Stimulated activated CD4-positive, alpha-beta T cell treated with anti-CD3 and anti-CD28 coated beads, Interleukin-1b, Interleukin-23, amount 100 ng/mL, for 48 hours (primary cell): ENCODE measurements around the gene SNTB2.
"Not testable (repeated sequence)": the region's sequence is repeated elsewhere in the genome, so short reads cannot be mapped to it uniquely, and the experiment has no call there.

ENCODE experiments used
- DNase-seq: peaks from one replicate; pipeline ENCODE4 v3.0.0-alpha.2; 2020

SNTB2 gene

DNA sequence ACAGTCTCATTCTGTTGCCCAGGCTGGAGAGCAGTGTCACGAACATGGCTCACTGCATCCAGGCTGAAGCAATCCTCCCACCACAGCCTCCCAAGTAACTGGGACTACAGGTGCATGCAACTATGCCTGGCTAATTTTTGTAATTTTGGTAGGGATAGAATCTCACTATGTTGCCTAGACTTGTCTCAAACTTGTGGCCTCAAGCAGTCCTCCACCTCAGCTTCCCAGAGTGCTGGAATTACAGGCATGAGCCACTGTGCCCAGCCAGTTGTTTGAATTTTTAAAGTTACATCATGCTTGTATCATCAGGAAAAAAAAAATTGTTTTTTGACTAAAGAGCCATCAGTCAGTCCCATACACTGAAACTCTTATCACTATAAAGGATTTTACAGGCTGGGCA is 107.1 kb downstream of the SNTB2 start:
- no peak for DNase-seq

DNA sequence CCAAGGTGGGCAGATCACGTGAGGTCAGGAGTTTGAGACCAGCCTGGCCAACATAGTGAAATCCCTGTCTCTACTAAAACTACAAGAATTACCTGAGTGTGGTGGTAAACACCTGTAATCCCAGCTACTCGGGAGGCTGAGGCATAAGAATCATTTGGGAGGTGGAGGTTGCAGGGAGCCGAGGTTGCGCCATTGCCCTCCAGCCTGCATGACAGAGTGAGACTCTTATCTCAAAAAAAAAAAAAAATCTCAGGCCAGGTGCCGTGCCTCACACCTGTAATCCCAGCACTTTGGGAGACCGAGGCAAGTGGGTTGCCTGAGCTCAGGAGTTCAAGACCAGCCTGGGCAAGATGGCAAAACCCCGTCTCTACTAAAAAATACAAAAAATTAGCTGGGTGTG is 109.8 kb downstream of the SNTB2 start:
- not testable (repeated sequence) for DNase-seq

DNA sequence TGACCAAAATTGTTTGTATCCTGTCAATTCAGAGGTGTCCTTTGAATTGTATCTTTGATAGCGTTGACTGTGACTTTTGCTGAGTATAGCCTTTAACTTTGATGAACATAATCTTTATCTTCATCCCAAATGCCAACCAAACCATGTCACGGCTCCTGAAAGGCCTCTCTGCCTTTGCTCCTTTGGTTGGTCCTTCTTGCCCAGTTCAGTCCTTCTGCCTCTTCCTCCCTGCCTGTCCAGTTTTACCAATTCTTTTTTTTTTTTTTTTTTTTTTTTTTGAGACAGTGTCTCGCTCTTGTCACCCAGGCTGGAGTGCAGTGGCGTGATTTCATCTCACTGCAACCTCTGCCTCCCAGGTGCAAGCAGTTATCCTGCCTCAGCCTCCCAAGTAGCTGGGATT is 111.3 kb downstream of the SNTB2 start:
- no peak for DNase-seq

DNA sequence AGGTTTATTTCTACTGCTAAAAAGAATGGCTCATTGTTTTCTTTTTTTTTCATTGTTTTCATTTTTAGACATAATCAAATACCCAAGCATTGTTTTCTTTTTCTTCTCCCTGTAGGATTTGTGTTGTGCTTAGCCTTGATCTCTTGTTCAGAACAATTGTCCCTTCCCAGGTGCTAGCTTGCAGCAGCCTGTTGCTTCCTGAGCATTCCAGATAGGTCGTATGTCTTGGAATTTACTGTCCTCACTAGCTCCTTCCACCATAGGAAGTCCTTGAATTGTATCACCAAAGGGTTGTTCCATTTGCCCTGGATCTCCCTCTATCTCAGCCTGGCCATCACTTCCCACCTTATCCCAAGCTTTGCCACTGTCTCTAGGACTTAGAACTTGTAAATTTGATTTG is 114.2 kb downstream of the SNTB2 start:
- DNase-seq = no peak

DNA sequence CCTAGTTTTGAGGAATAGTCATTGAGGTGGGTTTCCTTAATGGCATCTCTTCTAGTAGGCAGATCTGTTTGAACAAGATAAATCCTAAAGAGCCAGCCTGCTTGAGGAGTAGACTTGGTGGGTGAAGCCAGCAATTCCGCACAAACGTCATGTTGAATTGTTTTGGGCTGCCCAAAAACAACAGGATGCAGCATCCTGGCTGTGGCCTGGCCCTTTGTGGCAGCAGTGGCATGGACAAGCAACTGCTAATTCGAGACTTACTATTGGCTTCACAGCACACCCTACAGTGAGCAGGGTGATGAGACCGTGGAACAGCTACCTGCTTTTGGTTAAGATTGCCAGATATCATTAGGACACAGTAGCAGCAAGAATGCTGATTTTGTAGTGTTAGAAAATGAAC is 114.9 kb downstream of the SNTB2 start:
- DNase-seq = no peak

DNA sequence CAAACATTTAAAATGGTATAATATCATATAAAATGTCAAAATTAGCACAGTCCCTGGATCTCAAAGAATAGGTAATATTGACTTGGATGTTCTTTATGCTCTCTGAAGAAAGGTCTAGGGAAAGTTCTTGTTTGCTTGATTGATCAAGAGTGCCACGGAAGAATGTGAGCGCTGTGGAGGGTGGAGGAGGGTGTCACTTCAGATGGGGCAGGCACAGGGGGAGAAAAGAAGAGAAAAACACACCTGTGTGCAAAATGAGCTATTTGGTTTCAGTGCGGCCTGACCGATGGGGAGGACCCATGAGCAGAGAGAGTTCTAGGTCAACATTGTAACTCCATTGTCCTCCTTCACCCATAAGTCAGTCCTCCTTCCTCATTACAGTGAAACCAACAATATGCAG is 115.3 kb downstream of the SNTB2 start:
- no peak for DNase-seq

DNA sequence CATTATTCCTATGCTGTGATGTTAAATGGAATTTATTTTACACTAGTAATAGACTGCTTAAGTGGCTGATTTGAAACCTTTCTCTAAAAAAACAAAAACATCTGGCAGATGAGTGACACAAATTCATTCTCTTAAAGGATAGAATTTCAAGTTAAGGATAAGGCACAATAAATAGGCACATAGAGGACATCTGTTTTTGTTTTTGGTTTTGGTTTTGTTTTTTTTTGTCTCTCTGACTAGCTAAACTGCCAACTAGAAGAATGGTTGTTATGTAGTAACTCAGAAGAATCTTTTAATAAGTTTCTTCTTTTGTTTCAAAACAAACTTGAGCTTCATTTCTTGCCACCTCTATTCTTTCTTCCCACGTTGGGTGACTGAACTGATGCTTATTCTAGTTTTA is 119.1 kb downstream of the SNTB2 start:
- DNase-seq = no peak

DNA sequence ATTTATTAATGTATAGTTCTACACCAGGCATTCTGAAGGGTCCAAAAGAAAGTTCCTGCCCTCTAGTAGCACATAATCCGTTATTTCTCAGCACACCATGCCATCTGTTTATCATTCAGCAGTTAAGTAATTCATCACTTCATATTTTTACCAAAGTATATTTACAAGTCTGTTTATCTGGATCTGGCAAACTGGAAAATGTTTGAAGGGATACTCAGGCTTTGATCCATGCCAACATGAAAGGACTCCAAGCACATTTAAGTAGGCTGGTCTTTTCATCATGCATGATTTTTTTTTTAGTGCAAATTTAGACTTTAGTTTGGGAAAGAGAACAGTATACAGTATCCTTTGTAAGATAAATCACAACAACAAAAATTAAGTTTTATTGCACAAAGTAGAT is 120.1 kb downstream of the SNTB2 start:
- DNase-seq = no peak

DNA sequence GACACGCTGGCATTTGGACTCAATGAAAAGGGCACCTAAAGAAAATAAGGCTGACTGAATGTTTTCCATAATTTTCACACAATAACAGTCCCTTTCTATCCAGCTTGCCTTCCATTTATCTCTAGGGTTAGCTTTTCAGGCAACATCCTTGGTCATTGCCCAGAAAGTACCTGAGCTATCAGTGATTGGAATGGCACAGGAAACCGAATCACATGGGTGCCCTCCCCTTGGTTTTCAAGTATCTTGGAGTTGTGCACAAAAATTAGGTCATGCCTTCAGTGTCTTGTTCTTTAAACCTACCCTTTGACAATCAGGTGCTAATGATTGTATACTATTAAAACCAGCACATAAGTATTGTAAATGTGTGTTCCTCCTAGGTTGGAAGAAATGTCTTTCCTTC is 120.9 kb downstream of the SNTB2 start:
- no peak for DNase-seq

DNA sequence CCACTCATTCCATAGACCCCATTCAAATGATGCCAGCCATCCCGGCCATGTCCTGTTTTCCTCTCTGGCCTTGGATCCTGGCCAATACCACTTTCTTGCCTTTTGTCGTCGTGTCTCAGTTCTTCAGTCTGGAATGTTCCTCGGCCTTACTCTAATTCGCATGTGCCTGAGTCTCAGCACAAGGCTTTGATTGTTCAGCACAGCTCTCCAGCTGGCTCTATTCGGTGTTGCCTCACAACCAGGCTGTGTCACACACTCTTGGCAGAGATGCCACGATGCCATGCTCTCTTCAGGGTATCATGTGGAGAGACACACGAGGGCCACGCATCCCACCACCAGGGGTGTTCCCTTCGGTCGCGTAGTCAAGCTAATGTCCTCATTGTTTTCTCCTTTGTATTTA is 122.4 kb downstream of the SNTB2 start:
- DNase-seq = no peak

DNA sequence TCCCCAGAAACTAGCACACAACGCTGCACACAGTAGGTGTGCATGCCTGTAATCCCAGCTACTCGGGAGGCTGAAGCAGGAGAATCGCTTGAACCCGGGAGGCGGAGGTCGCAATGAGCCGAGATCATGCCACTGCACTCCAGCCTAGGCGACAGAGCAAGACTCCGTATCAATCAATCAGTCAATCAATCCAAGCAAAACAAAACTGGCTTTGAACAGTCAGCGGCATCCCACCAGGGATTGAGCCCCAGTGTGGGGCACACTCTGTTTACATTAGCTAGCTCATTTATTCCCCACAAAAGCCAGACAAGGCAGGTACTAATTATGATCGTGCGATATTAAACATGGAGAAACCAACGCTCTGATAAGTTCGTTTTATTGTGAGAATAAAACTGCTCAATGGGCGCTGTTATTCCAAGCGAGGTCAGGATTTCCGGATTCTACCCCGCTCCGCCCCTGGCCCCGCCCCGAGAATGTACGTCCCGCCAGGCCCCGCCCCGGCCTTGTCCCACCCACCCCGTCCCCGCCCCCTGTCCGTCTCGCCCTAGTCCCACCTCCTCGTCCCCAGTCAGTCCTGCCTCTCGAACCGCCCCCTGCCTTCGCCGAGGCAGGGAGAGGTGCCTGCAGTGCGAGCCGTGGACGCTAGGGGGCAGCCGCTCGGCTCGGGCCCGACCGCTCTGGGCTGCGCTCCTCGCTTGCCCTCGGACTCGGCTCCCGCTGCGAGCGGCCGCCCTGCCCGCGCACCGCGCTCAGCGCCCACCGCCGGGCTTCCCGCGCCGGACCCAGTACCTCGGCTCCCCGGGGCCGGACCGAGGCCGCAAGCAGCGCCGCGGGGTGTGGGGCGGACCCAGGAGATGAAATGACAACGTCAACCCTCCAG is 123.9 kb downstream of the SNTB2 start, which contains the start of gene VPS4A:
TSS of gene VPS4A (plus strand) at position 698 of the 880 bp plus-strand sequence. CDS start at position 860, 162 bp downstream.
- peak; percentile 96 for DNase-seq

DNA sequence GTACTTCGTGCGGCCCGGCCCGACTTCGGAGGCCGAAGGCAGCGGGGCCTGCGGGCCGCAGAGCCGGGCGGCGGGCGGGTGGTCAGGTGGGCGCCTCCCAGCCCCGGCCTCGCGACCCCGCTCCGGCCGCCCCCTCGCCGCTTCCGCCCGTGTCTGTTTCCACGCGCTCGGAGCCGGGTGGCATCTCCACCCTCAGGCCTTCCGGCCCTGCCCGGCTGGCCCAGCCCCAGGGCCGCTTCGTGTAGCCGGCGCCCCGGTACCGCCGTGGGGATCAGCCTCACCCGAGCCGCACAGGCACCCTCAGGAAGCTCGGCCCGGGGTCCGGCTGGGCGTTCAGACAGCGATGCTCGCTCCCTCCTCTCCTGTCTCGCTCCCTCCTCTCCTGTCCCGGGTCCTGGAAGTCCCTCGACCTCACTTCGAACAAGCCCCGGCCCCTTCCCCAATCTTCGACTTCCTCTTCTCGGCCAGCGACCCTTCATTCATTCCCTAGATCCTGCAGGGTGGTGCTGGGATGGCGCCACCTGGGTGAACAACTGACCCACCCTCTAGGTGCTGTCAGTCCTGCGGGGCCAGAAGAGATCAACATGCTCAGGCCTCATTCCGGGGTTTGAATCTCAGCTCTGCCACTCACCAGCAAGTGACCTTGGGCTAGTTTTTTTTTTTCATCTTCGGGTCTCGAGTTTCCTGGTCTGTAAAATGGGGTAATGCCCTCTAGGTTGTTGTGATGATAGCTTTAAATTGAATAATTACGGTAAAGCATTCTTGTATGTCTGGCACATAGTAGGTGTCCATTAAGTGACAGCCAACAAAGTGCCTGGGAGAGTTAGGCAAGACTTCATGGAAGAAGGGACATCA is 124.8 kb downstream of the SNTB2 start:
- DNase-seq = peak; percentile 34

DNA sequence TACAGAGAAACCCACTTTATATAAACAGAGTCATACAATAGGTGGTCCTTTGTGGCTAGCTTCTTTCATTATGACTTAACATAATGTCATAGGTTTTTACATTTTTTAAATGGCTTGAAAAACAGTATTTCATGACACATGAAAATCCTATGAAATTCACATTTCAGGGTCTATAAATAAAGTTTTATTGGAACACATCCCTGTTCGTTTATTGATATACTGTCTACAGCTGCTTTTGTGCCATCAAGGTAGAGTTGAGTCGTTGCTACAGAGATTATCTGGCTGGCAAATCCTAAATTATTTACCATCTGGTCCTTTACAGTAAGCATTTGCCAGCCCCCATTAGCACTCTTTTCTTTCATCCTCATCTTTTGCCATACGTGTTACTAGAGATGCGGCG is 126.5 kb downstream of the SNTB2 start:
- no peak for DNase-seq

DNA sequence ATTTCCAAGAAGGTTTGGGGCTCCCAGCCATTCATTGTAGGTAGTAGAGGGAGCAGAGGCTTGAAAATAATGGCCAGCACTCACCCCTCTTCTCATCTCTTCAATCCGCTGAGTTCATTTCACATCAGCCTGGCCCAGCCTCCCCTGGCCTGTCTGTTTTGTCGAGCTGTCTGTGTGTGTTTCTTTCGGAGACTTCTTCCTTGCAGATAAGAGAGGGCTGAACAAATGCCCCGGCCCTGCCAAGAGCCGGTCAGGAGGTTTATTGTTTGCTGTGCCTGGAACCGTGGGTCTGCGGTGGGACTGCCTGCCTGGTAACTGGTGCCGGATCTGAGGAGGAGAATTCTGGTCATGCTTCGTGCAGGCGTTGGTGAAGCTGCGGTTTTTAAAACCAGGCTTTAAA is 127.6 kb downstream of the SNTB2 start:
- no peak for DNase-seq

DNA sequence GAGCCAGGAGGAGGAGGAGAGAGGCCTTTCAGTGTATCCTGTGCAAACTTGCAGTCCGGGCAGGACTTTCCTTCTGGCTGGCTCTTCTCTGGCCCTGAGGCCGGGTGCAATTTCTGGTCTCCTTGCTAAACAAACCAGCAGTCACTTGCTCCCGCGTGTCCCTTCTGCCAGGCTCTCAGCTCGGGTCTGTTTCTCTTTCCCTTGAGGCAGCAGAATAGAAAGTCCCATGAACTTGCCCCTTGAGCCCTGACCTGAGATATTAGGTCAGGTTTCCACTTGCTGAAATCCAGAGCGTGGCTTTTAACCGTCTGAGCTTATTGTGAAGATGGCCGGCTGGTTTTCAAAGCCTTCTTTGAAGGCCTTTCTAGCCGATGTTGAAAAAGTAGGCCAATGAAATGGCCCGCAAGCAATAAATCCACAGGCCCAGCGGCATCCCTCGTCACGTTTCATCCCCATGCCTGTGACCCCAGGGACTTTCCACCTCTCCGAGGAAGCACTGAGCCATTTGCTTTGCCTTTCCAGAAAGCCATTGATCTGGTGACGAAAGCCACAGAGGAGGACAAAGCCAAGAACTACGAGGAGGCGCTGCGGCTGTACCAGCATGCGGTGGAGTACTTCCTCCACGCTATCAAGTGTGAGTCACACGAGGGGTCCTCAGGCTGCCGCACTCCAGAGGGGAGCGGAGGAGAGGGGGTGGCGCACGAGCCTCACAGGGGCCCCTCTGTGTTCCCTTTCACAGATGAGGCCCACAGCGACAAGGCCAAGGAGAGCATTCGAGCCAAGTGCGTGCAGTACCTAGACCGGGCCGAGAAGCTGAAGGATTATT is 128.7 kb downstream of the SNTB2 start:
- DNase-seq = no peak

DNA sequence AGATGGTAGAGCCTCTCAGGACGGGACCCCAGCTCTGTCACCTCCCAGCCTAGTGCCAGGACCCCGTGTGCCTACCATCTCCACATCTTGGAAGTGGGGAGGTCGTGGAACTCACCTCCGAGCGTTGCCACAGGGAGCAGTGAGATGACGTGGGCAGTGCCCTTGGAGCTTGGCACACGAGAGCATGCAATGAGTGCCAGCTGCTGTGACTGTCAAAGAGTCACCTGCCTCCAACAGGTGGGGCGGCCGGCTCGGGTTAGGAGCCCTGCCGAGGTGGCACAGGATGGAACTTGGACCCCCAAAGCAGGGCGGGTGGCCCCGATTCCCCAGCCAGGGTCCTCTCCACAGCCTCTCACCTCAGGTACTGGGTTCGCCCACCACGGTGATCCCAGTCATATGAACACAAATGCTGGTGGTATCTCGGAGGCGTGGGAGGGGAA is 129.7 kb downstream of the SNTB2 start:
- no peak for DNase-seq

DNA sequence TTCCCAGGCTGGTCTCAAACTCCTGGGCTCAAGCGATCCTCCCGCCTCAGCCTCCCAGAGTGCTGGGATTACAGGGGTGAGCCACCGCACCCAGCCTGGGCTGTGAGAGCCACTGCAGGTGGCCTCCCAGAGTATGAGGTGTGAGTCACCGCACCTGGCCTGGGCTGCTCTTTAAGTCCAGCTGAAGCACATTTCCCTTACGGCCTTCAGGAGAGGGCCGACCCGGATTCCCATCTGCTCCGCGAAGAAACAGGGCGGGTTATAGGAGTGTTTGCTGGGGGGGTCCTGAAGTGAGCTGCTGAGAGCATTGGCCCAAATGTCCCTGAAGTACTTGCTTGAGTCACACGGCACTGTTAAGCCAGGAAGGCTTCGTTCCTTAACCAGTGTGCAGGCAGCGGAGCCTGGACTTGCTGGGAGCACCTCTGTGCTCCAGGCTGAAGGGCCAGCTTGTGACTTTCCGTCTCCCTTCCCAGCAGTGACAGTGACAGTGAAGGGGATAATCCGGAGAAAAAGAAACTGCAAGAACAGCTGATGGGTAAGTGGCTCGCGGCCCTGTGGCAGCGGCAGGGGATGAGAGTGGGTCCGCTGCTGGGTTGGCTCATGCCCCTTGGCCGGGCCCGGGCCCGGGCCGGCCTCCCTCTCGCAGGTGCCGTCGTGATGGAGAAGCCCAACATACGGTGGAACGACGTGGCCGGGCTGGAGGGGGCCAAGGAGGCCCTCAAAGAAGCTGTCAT is 131.4 kb downstream of the SNTB2 start:
- DNase-seq = no peak

DNA sequence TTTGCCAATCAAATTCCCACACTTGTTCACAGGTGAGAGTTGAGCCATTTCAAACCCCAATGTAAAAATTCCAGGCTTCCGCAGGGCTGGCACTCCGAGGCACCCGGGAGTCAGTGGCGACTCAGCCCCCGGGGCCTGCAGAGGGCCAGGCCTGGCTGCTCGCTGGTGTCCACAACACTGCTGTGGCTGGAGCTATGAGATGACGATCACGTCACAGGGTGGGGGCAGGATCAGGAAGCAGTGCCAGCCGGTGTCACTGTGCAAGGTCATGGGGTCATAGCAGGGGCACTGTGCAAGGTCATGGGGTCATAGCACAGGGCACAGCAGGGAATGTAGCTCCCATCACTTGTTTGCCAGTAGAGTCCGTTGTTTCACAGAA is 131.9 kb downstream of the SNTB2 start:
- no peak for DNase-seq

DNA sequence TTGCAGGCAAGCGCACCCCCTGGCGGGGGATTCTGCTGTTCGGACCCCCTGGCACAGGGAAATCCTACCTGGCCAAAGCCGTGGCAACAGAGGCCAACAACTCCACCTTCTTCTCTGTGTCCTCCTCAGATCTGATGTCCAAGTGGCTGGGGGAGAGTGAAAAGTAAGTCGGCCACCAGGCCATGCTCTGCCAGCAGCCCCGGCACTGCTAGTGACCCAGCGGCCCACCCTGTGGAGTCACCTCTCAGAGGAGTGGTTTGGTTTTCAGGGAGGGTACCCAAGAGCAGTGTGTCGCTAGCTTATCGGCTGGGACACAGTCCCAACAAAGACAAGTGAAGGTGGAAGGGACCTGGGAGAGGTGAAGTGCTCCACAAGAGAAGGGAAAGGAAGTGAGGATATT is 132.4 kb downstream of the SNTB2 start:
- DNase-seq = no peak

DNA sequence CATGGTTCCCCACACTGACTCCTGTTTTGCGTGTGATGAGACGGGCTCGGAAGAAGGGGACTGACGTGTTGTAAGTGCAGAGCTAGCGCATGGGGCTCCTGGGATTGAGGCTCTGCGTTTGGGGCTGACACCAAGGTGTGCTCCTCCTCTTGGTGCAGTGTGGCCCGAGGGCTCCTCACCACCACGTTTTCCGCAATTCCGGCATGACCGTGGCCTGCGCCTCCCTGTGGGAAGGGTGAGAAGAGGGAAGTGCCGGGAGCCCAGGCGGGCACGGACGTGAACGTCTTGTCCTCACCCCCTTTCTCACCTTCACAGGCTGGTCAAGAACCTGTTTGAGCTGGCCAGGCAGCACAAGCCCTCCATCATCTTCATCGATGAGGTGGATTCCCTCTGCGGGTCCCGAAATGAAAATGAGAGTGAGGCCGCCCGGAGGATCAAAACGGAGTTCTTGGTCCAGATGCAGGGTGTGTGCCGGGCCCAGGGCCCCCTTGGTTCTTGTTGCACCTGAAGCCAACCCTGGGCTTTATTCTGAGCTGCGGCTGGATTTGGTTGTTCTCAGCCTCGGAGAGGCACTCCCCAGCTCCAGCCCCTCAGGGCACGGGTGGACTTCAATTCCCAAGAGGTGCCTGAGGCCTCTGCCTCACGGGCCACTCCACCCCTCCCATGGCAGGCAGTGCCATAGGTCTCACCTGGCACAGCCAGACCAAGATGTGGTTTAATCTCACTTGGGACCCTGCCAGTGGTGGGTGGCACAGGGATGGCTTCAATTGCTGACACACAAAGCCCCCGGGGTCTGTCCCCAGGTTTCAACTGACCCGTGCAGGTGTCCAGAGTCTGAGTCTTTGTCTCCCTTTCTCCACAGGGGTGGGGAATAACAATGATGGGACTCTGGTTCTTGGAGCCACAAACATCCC is 133.1 kb downstream of the SNTB2 start:
- no peak for DNase-seq

DNA sequence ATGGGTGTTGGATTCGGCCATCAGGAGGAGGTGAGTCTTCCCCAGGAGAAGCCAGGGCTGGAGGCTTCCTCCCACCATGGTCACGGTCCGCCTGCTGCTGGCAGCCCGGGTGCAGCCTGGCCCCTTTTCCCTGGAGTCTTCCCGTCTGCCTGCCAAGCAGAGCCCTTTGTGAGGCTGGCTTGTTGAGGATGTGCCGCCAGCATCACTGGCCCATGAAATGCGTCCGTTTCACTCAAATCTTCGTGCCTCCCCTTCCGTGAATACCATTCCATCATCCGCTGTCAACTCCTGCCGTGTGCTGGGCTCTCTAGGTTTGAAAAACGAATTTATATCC is 133.7 kb downstream of the SNTB2 start:
- no peak for DNase-seq
